Endometrial microvascular endothelial cells (primary cell): ENCODE data around the gene MFGE8. TPM values are rescaled to one million over a fixed set of nuclear protein-coding genes. Genes with fewer than 3 reads are reported as not detected.

Experiments
- in situ Hi-C: cut with HindIII; loops from 2 replicates; pipeline ENCODE4 v1.10.0; 2017; ENCODE audit warnings: low sequenced_read_pairs, low pct_unique_long_range_greater_than_20kb; ENCODE audit errors: inconsistent ontology term
- total RNA-seq: library from RNA; depleted of rRNA; stranded (reverse); fragments of >200 nt; gene quantifications from one replicate; pipeline ENCODE4 v1.2.3, GENCODE V29; 2015; ENCODE audit errors: inconsistent ontology term

MFGE8 gene
- total RNA-seq, 1 donor from 2014 or later, result 28.6 TPM

- in situ Hi-C loops, result no loop called here
These were observed 10.9 kb downstream of the MFGE8 start for GRCh38 chr15:88902221-88902835.

GRCh38 chr15:88901508-88902220, 11.5 kb downstream of the MFGE8 start:
- in situ Hi-C loops, result no loop called here

GRCh38 chr15:88900982-88901418, 12.2 kb downstream of the MFGE8 start:
- in situ Hi-C loops, result no loop called here

GRCh38 chr15:88900309-88900981, 12.7 kb downstream of the MFGE8 start:
- in situ Hi-C loops, result no loop called here

- in situ Hi-C loops, result no loop called here
These were observed 13.9 kb downstream of the MFGE8 start for GRCh38 chr15:88899251-88899650.

- in situ Hi-C loops, result no loop called here
These were observed 14.4 kb downstream of the MFGE8 start for GRCh38 chr15:88898736-88899135.

- in situ Hi-C loops, result no loop called here
These were observed 15.6 kb downstream of the MFGE8 start for GRCh38 chr15:88897456-88898194.

- in situ Hi-C loops, result no loop called here
These were observed 16.1 kb downstream of the MFGE8 start for GRCh38 chr15:88897142-88897455.

- in situ Hi-C loops, result no loop called here
These were observed 16.7 kb downstream of the MFGE8 start for GRCh38 chr15:88896333-88897033.

- in situ Hi-C loops, result no loop called here
These were observed 18.1 kb downstream of the MFGE8 start, which contains the start of gene HAPLN3 for GRCh38 chr15:88894819-88895767. Gene HAPLN3, minus strand, starts transcription at chr15:88895544. Its CDS starts 8,246 bp downstream, at chr15:88887298.

GRCh38 chr15:88894348-88894818, 18.8 kb downstream of the MFGE8 start:
- in situ Hi-C loops, result no loop called here

- in situ Hi-C loops, result no loop called here
These were observed 21.5 kb downstream of the MFGE8 start for GRCh38 chr15:88891540-88892254.

- in situ Hi-C loops, result no loop called here
These were observed 22.7 kb downstream of the MFGE8 start for GRCh38 chr15:88890495-88890894.

GRCh38 chr15:88888719-88889118, 24.5 kb downstream of the MFGE8 start:
- in situ Hi-C loops, result no loop called here

GRCh38 chr15:88887068-88887580, 26.1 kb downstream of the MFGE8 start:
- in situ Hi-C loops, result no loop called here

GRCh38 chr15:88882785-88883184, 30.4 kb downstream of the MFGE8 start:
- in situ Hi-C loops, result no loop called here

GRCh38 chr15:88881775-88882174, 31.4 kb downstream of the MFGE8 start:
- in situ Hi-C loops, result no loop called here
